ENCODE data around the gene RNF13. TPM values are rescaled to one million over a fixed set of nuclear protein-coding genes. Genes with fewer than 3 reads are reported as not detected.
A peak's percentile ranks its signal among the peaks of the same experiment; 100 is the strongest.

Gene RNF13
- total RNA-seq, 4 donors from 2014 or later: 48.3 to 63.6 (median 56.9) TPM

GRCh38 chr3:149964291-149964690, 151.3 kb downstream of the RNF13 start:
- Histone ChIP-seq H3K27ac (peak overlapping the region; percentile 28 to 97 (median 46)), H3K27me3 (no peaks in the 10 kb centered on the region), H3K36me3 (peaks cover 0 to 37% of the 10 kb centered on the region in 2 donors), H3K4me3 (no peak overlapping the region), H3K4me1 (peaks cover 40 to 44% of the 10 kb centered on the region in 2 donors), H3K9me3 (no peaks in the 10 kb centered on the region)
- in situ Hi-C loops (cut with MboI; ENCODE audit: low sequenced_read_pairs in 4 of 4): loop anchor here in 1 of 4 donors (10.0 kb wide), 1 partner anchor 251 kb away; no protein-coding TSS in a partner anchor
- intact Hi-C loops (cut with DNase I; ENCODE audit: low total_unique reads): no loop called here
- TF ChIP-seq POLR2A (IDR thresholded peaks at IDR 0.05) (no peak), CTCF (IDR thresholded peaks at IDR 0.05 in 4 of 5, conservative IDR thresholded peaks at IDR 0.05 in 1 of 5) (no peak)
- ATAC-seq: no peak
- DNase-seq: no peak

GRCh38 chr3:149965278-149965677, 152.3 kb downstream of the RNF13 start:
- Histone ChIP-seq H3K27me3 (no peaks in the 10 kb centered on the region), H3K9me3 (no peaks in the 10 kb centered on the region), H3K27ac (peak overlapping the region; percentile 6 to 97 (median 62)), H3K36me3 (peaks cover 0 to 37% of the 10 kb centered on the region in 2 donors), H3K4me3 (peak overlapping the region in 1 of 4 donors; percentile 68), H3K4me1 (peaks cover 40 to 44% of the 10 kb centered on the region in 2 donors)
- in situ Hi-C loops (cut with MboI; ENCODE audit: low sequenced_read_pairs in 4 of 4): loop anchor here in 3 of 4 donors (5.0 to 10.0 kb wide), 3 partner anchors 217 to 250 kb away; no protein-coding TSS in a partner anchor
- TF ChIP-seq CTCF (IDR thresholded peaks at IDR 0.05 in 4 of 5, conservative IDR thresholded peaks at IDR 0.05 in 1 of 5) (no peak), POLR2A (IDR thresholded peaks at IDR 0.05) (no peak)
- ATAC-seq: no peak
- intact Hi-C loops (cut with DNase I; ENCODE audit: low total_unique reads): no loop called here
- DNase-seq: no peak

- no peaks in the 10 kb centered on the region for H3K27me3 ChIP-seq
- H3K27ac ChIP-seq: peak overlapping the region; percentile 89 to 97 (median 97)
- in situ Hi-C loops (cut with MboI; ENCODE audit: low sequenced_read_pairs in 4 of 4): loop anchor here in 3 of 4 donors (5.0 to 10.0 kb wide), 3 partner anchors 215 to 248 kb away; no protein-coding TSS in a partner anchor
- no peak for TF ChIP-seq POLR2A (IDR thresholded peaks at IDR 0.05)
- TF ChIP-seq CTCF (IDR thresholded peaks at IDR 0.05 in 4 of 5, conservative IDR thresholded peaks at IDR 0.05 in 1 of 5): peak; percentile 69 to 81 (median 71)
- no peaks in the 10 kb centered on the region for H3K9me3 ChIP-seq
- intact Hi-C loops (cut with DNase I; ENCODE audit: low total_unique reads): loop anchor here (1.0 kb wide), 2 partner anchors 217 to 254 kb away; no protein-coding TSS in a partner anchor
- no peak for DNase-seq
- peaks cover 40 to 44% of the 10 kb centered on the region in 2 donors for H3K4me1 ChIP-seq
- H3K36me3 ChIP-seq: peaks cover 0 to 37% of the 10 kb centered on the region in 2 donors
- no peak for ATAC-seq
- peak overlapping the region; percentile 68 to 85 (median 81) for H3K4me3 ChIP-seq
Measured at GRCh38 chr3:149967086-149967685, 154.2 kb downstream of the RNF13 start.

- Histone ChIP-seq H3K4me1 (peaks cover 35 to 38% of the 10 kb centered on the region in 2 donors), H3K9me3 (no peaks in the 10 kb centered on the region), H3K27me3 (no peaks in the 10 kb centered on the region), H3K27ac (peak overlapping the region; percentile 89 to 97 (median 97)), H3K4me3 (peak overlapping the region; percentile 68 to 85 (median 81)), H3K36me3 (peaks cover 0 to 35% of the 10 kb centered on the region in 2 donors)
- in situ Hi-C loops (cut with MboI; ENCODE audit: low sequenced_read_pairs in 4 of 4): loop anchor here in 3 of 4 donors (5.0 to 10.0 kb wide), 3 partner anchors 214 to 247 kb away; no protein-coding TSS in a partner anchor
- DNase-seq (no peak), ATAC-seq (no peak)
- intact Hi-C loops (cut with DNase I; ENCODE audit: low total_unique reads): no loop called here
- TF ChIP-seq POLR2A (IDR thresholded peaks at IDR 0.05): no peak
- no peak for TF ChIP-seq CTCF (IDR thresholded peaks at IDR 0.05 in 4 of 5, conservative IDR thresholded peaks at IDR 0.05 in 1 of 5)
Measured at GRCh38 chr3:149968216-149968615, 155.2 kb downstream of the RNF13 start.

Measured in gastrocnemius medialis (tissue), 4 donors.